Adrenal gland (tissue), 12 donors: Measurements from ENCODE around the gene ARHGEF16. TPM values are rescaled to one million over a fixed set of nuclear protein-coding genes. Genes with fewer than 3 reads are reported as not detected.

Experiments used
- DNase-seq, 7 donors: peaks; one replicate each; pipeline ENCODE4 v3.0.0-alpha.2; 2019 to 2020
- H3K27ac ChIP-seq, 5 donors: fragments of 200-600 bp; sonication (generic) in 4 of 5; 1 replicate in 3 of 5; 2 replicates in 2 of 5; pipeline versions ENCODE4 v1.5.1 to v1.8.0; 2016 to 2020; ENCODE audit warnings: mild to moderate bottlenecking in 1 of 5
- H3K27me3 ChIP-seq: fragments of 200-600 bp; 2 replicates; pipeline ENCODE4 v1.8.0; 2021
- H3K36me3 ChIP-seq, 2 donors: fragments of 200-600 bp; replicated peaks in 1 of 2; 1 replicate in 1 of 2; 2 replicates in 1 of 2; pipeline versions ENCODE4 v1.5.1 to v1.8.0; 2018 to 2022
- H3K4me1 ChIP-seq, 2 donors: fragments of 200-600 bp; replicated peaks in 1 of 2; 1 replicate in 1 of 2; 2 replicates in 1 of 2; pipeline versions ENCODE4 v1.5.1 to v1.8.0; 2018 to 2021
- H3K4me3 ChIP-seq, 4 donors: fragments of 200-600 bp; sonication (generic) in 3 of 4; one replicate each; pipeline ENCODE4 v1.5.1; 2016 to 2018
- H3K9me3 ChIP-seq, 3 donors: fragments of 200-600 bp; sonication (generic) in 1 of 3; replicated peaks in 1 of 3; 1 replicate in 2 of 3; 2 replicates in 1 of 3; pipeline versions ENCODE4 v1.5.1 to v1.8.0; 2016 to 2021
- CTCF ChIP-seq, 6 experiments: fragments of 450-650 bp in 4 of 6; fragments of 200-600 bp in 2 of 6; sonication (generic) in 1 of 6; IDR thresholded peaks; 1 replicate in 5 of 6; 2 replicates in 1 of 6; pipeline versions ENCODE4 v1.5.1 to v1.8.0; 2016 to 2021; ENCODE audit warnings: antibody characterized with exemption in 6 of 6, mild to moderate bottlenecking in 2 of 6, moderate library complexity in 1 of 6
- POLR2A ChIP-seq, 2 donors: fragments of 450-650 bp; IDR thresholded peaks; one replicate each; pipeline ENCODE4 v1.6.1; 2017; ENCODE audit warnings: antibody characterized with exemption in 2 of 2, mild to moderate bottlenecking in 2 of 2, moderate library complexity in 1 of 2
- WGBS, 4 donors: extraction: QIAGEN DNeasy Blood & Tissue Kit in 2 of 4; methylation state at CpG; one replicate each; pipeline versions ENCODE4 v1.1.5 to v1.1.7; 2013 to 2017; 5-methylcytosine and 5-hydroxymethylcytosine counted together
- intact Hi-C, 2 donors: fragments of 100-400 bp; cut with DNase I; formaldehyde crosslinking; loops; one replicate each; pipeline versions ENCODE4 v1.14.1 to v1.15.0; 2022 to 2023
- polyA plus RNA-seq, 3 donors: library from polyadenylated mRNA; stranded (reverse); fragments of 200-250 nt in 2 of 3; fragments of 350-450 nt in 1 of 3; fragmentation: Illumina TruSeq in 1 of 3; extraction: RNeasy Lipid Tissue Mini Kit (QIAGEN cat#74804) in 1 of 3; gene quantifications; one replicate each; pipeline ENCODE4 v1.2.3, GENCODE V29; 2013 to 2014
- total RNA-seq, 9 donors: library from RNA; depleted of rRNA in 4 of 9; stranded (reverse); fragments of >200 nt in 4 of 9; fragments of 120-200 nt in 1 of 9; fragmentation: NEBNext Ultra II Directional in 1 of 9; extraction: Animal tissue kit (Norgen Biotek cat#: 25700) in 1 of 9; gene quantifications; one replicate each; pipeline versions ENCODE4 v1.1.0 to v1.2.4, GENCODE V29; 2013 to 2023
- donor health status: healthy with polysubstance abuse.
- donor health status: Bipolar disorder and iron deficiency.
- donor health status: DM: yes; HTN: yes; CAD: no.
- donor health status: DM: no; HTN: no; CAD: no.
- donor health status: DM: no; HTN: no; CAD: no.
- donor health status: DM: yes; HTN: yes; CAD: no.

Gene ARHGEF16
- total and polyA plus RNA-seq, 12 donors: 0.11 to 3.1 (median 0.83) TPM

GRCh38 chr1:3492545-3493246 is 38.2 kb downstream of the ARHGEF16 start:
- 84 to 91% (median 89%) methylated on average over 11 to 17 of the region's 17 CpGs; no CpG with 5 or more reads in 1 of the 4 donors for whole genome bisulfite sequencing, 4 donors
- no peaks in the 10 kb centered on the region for H3K4me1 ChIP-seq

GRCh38 chr1:3494321-3495308 is 40.1 kb downstream of the ARHGEF16 start:
- no peaks in the 10 kb centered on the region for H3K36me3 ChIP-seq
- intact Hi-C loops: loop anchor here (5.0 to 10.0 kb wide), 3 partner anchors 108 to 230 kb away; no protein-coding TSS in a partner anchor
- H3K4me3 ChIP-seq: no peak overlapping the region
- no peak for DNase-seq
- TF ChIP-seq POLR2A (IDR thresholded peaks at IDR 0.05): no peak
- 83 to 89% (median 84%) methylated on average over 18 to 34 of the region's 34 CpGs; no CpG with 5 or more reads in 1 of the 4 donors for WGBS, 4 donors
- no peaks in the 10 kb centered on the region for H3K27me3 ChIP-seq
- no peaks in the 10 kb centered on the region for H3K4me1 ChIP-seq
- no peaks in the 10 kb centered on the region for H3K9me3 ChIP-seq
- H3K27ac ChIP-seq: no peak overlapping the region

More at GRCh38 chr1:3492545-3493246, 38.2 kb downstream of the ARHGEF16 start:
- Histone ChIP-seq H3K27ac (no peak overlapping the region), H3K36me3 (no peaks in the 10 kb centered on the region), H3K4me3 (no peak overlapping the region), H3K9me3 (no peaks in the 10 kb centered on the region), H3K27me3 (peaks cover 8% of the 10 kb centered on the region)
- TF ChIP-seq POLR2A (IDR thresholded peaks at IDR 0.05) (no peak), CTCF (IDR thresholded peaks at IDR 0.05) (no peak)
- intact Hi-C loops: loop anchor here (2.0 to 10.0 kb wide), 4 partner anchors 110 to 232 kb away; no protein-coding TSS in a partner anchor
- DNase-seq: no peak

GRCh38 chr1:3495776-3496745 is 41.6 kb downstream of the ARHGEF16 start:
- DNase-seq: no peak
- no peaks in the 10 kb centered on the region for H3K4me1 ChIP-seq
- H3K27me3 ChIP-seq: no peaks in the 10 kb centered on the region
- TF ChIP-seq POLR2A (IDR thresholded peaks at IDR 0.05) (no peak), CTCF (IDR thresholded peaks at IDR 0.05) (no peak)
- H3K27ac ChIP-seq: no peak overlapping the region
- no peaks in the 10 kb centered on the region for H3K9me3 ChIP-seq
- no peaks in the 10 kb centered on the region for H3K36me3 ChIP-seq
- H3K4me3 ChIP-seq: no peak overlapping the region
- WGBS, 4 donors: 71 to 80% (median 76%) methylated on average over 5 to 36 of the region's 36 CpGs
- intact Hi-C loops: loop anchor here in 1 of 2 donors (10.0 kb wide), 1 partner anchor 229 kb away; no protein-coding TSS in a partner anchor

- intact Hi-C loops: loop anchor here in 1 of 2 donors (10.0 kb wide), 1 partner anchor 228 kb away; no protein-coding TSS in a partner anchor
- H3K9me3 ChIP-seq: no peaks in the 10 kb centered on the region
- no peak overlapping the region for H3K27ac ChIP-seq
- no peaks in the 10 kb centered on the region for H3K36me3 ChIP-seq
- no peak for DNase-seq
- 78 to 91% (median 83%) methylated on average over 10 to 20 of the region's 20 CpGs for WGBS, 4 donors
- H3K4me1 ChIP-seq: no peaks in the 10 kb centered on the region
- no peaks in the 10 kb centered on the region for H3K27me3 ChIP-seq
- no peak overlapping the region for H3K4me3 ChIP-seq
- TF ChIP-seq CTCF (IDR thresholded peaks at IDR 0.05) (no peak), POLR2A (IDR thresholded peaks at IDR 0.05) (no peak)
These were observed 42.5 kb downstream of the ARHGEF16 start for GRCh38 chr1:3496916-3497315.
